ENCODE measurements around the gene NR3C2. TPM values are rescaled to one million over a fixed set of nuclear protein-coding genes. Genes with fewer than 3 reads are reported as not detected.
"Not testable (repeated sequence)": the region's sequence is repeated elsewhere in the genome, so short reads cannot be mapped to it uniquely, and the experiment has no call there.

NR3C2 gene
- total RNA-seq, 1 donor from 2014 or later = 2.7 TPM

GRCh38 chr4:148204171-148204570 lies 238.0 kb downstream of the NR3C2 start:
- no peaks in the 10 kb centered on the region for H3K36me3 Mint-ChIP-seq (ENCODE audit: insufficient read depth)
- DNase-seq (ENCODE audit: low spot score, unreplicated experiment) = no peak
- no peaks in the 10 kb centered on the region for H3K9me3 Mint-ChIP-seq (ENCODE audit: low read depth)
- H3K27ac Mint-ChIP-seq = peak overlapping the region; percentile 82
- H3K27me3 Mint-ChIP-seq = no peaks in the 10 kb centered on the region
- peaks cover 21% of the 10 kb centered on the region for H3K4me1 Mint-ChIP-seq (ENCODE audit: low read depth)
- TF ChIP-seq CTCF (IDR thresholded peaks at IDR 0.05; ENCODE audit: unreplicated experiment) = no peak
- no peak overlapping the region for H3K4me3 Mint-ChIP-seq (ENCODE audit: low read depth)

GRCh38 chr4:148203056-148203898 lies 238.9 kb downstream of the NR3C2 start:
- peak; percentile 21 for DNase-seq (ENCODE audit: low spot score, unreplicated experiment)
- Mint-ChIP-seq H3K4me1 (ENCODE audit: low read depth) (peaks cover 21% of the 10 kb centered on the region), H3K4me3 (ENCODE audit: low read depth) (no peak overlapping the region), H3K9me3 (ENCODE audit: low read depth) (no peaks in the 10 kb centered on the region), H3K27me3 (no peaks in the 10 kb centered on the region), H3K36me3 (ENCODE audit: insufficient read depth) (no peaks in the 10 kb centered on the region), H3K27ac (peak overlapping the region; percentile 93)
- TF ChIP-seq CTCF (IDR thresholded peaks at IDR 0.05; ENCODE audit: unreplicated experiment) = no peak

- no peak for TF ChIP-seq CTCF (IDR thresholded peaks at IDR 0.05; ENCODE audit: unreplicated experiment)
- no peaks in the 10 kb centered on the region for H3K9me3 Mint-ChIP-seq (ENCODE audit: low read depth)
Measured at GRCh38 chr4:148200960-148201359, 241.3 kb downstream of the NR3C2 start.

GRCh38 chr4:148196164-148196563 lies 246.1 kb downstream of the NR3C2 start:
- no peak for DNase-seq (ENCODE audit: low spot score, unreplicated experiment)
- H3K9me3 Mint-ChIP-seq (ENCODE audit: low read depth) = no peaks in the 10 kb centered on the region
- H3K4me3 Mint-ChIP-seq (ENCODE audit: low read depth) = no peak overlapping the region
- H3K27me3 Mint-ChIP-seq = no peaks in the 10 kb centered on the region
- no peaks in the 10 kb centered on the region for H3K4me1 Mint-ChIP-seq (ENCODE audit: low read depth)
- H3K27ac Mint-ChIP-seq = no peak overlapping the region
- no peak for TF ChIP-seq CTCF (IDR thresholded peaks at IDR 0.05; ENCODE audit: unreplicated experiment)
- H3K36me3 Mint-ChIP-seq (ENCODE audit: insufficient read depth) = no peaks in the 10 kb centered on the region

More at GRCh38 chr4:148200960-148201359, 241.3 kb downstream of the NR3C2 start:
- no peak for DNase-seq (ENCODE audit: low spot score, unreplicated experiment)
- Mint-ChIP-seq H3K36me3 (ENCODE audit: insufficient read depth) (no peaks in the 10 kb centered on the region), H3K27me3 (no peaks in the 10 kb centered on the region), H3K27ac (no peak overlapping the region), H3K4me3 (ENCODE audit: low read depth) (no peak overlapping the region), H3K4me1 (ENCODE audit: low read depth) (peaks cover 21% of the 10 kb centered on the region)

GRCh38 chr4:148192526-148192925 lies 249.7 kb downstream of the NR3C2 start:
- no peak for TF ChIP-seq CTCF (IDR thresholded peaks at IDR 0.05; ENCODE audit: unreplicated experiment)
- Mint-ChIP-seq H3K27ac (no peak overlapping the region), H3K4me3 (ENCODE audit: low read depth) (no peak overlapping the region), H3K36me3 (ENCODE audit: insufficient read depth) (no peaks in the 10 kb centered on the region), H3K4me1 (ENCODE audit: low read depth) (peaks cover 8% of the 10 kb centered on the region), H3K9me3 (ENCODE audit: low read depth) (peaks cover 11% of the 10 kb centered on the region), H3K27me3 (no peaks in the 10 kb centered on the region)
- DNase-seq (ENCODE audit: low spot score, unreplicated experiment) = no peak

GRCh38 chr4:148187454-148188222 lies 254.6 kb downstream of the NR3C2 start:
- not testable (repeated sequence) for H3K4me3 Mint-ChIP-seq (ENCODE audit: low read depth); H3K27me3 Mint-ChIP-seq; DNase-seq (ENCODE audit: low spot score, unreplicated experiment); H3K4me1 Mint-ChIP-seq (ENCODE audit: low read depth); H3K27ac Mint-ChIP-seq; H3K36me3 Mint-ChIP-seq (ENCODE audit: insufficient read depth)
- H3K9me3 Mint-ChIP-seq (ENCODE audit: low read depth) = peaks cover 11% of the 10 kb centered on the region
